ENCODE results near the gene ZFP92. TPM values are rescaled to one million over a fixed set of nuclear protein-coding genes. Genes with fewer than 3 reads are reported as not detected.

The ZFP92 gene
- total RNA-seq, 2 experiments from 2014 or later = 1.3 to 1.5 TPM

DNA sequence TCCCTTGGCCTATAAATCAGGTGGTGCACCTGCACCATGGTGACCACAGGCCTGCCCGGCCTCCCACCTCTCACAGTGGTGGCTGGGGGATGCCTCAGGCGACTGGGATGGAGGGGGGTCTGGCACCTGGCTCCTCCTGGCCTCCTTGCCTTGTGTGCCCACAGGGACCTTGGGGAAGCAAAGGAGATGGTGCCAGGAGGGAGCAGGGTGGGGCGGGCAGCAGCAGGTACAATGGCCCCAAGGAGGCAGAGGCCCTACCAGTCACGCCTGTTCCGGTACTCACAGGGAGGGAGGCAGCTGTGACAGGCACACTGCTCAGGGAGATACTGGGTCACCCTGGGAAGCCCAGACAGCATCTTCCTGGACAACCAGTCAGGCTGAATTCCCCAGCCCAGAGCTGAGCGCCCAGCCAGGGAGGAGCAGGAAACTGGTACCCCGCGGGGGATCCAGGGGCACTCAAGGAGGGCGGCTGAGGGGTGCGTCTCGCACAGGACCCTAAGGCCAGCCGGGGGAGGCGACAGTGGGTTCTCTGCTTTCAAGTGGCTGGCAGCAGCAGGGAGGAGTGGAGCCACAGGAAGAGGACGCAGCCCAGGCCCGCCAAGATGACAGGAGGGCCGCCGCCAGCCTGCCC, 35.8 kb downstream of the ZFP92 start:
- Mint-ChIP-seq H3K36me3 (no peaks in the 10 kb centered on the region), H3K27me3 (no peaks in the 10 kb centered on the region), H3K9me3 (no peaks in the 10 kb centered on the region), H3K4me3 (no peak overlapping the region), H3K27ac (no peak overlapping the region), H3K4me1 (no peaks in the 10 kb centered on the region)
- DNase-seq = no peak

DNA sequence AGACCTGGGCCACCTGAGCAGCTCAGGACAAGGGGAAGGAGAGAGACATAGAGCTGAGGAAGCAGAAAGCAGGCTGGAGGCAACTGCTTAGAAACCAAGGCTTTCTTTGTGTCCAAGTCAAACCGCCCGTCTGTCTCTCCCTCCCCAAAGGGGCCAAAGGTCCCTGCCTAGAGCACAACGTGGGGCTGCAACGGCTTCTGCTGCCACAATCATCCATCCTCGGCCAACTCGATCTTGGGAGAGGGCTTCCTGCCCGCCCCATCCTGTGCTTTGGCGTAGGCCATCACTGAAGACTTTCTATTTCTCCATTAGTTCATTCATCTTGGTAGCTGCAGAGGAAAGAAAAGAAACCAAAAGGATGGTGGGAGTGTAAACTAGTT, 36.3 kb downstream of the ZFP92 start:
- Mint-ChIP-seq H3K27ac (no peak overlapping the region), H3K27me3 (no peaks in the 10 kb centered on the region), H3K36me3 (no peaks in the 10 kb centered on the region), H3K9me3 (no peaks in the 10 kb centered on the region), H3K4me1 (no peaks in the 10 kb centered on the region), H3K4me3 (no peak overlapping the region)
- no peak for DNase-seq

DNA sequence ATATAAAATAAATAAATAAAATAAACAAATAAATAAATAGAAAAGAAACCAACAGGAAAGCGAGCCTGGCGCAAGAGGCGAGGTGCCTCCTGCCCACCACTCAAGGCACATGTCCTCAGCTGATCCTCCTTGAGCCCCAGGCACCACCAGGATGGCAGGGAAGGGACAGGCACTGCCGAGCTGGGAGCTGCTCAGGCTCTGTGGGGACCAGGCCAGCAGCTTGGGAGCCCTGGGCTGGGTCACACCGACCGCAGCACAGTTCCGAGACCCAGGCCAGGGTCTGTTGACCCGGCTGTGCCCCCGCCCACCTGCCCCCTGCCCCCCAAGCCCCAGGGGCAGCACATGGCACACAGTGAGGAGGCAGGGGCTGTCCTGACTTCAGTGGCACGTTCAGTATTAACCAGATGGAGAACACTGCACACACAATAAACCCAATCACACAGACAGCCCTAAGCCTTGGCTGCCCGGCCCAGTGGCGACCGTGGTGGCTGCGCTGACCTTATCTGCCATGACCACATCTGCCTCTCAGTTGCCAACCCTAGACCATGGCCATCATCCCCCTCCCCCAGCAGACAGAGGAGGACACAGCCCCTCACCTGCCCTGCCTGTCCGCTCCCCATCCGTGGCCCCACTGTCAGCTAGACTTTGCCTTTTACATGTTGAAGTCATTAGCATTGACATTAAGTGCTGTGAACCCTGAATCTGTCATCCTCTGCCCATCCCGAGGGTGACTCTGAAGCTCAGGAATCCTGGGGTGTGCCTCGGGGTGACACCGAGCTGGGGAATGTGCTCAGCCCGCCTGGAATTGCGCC, 37.5 kb downstream of the ZFP92 start:
- H3K4me1 Mint-ChIP-seq = no peaks in the 10 kb centered on the region

DNA sequence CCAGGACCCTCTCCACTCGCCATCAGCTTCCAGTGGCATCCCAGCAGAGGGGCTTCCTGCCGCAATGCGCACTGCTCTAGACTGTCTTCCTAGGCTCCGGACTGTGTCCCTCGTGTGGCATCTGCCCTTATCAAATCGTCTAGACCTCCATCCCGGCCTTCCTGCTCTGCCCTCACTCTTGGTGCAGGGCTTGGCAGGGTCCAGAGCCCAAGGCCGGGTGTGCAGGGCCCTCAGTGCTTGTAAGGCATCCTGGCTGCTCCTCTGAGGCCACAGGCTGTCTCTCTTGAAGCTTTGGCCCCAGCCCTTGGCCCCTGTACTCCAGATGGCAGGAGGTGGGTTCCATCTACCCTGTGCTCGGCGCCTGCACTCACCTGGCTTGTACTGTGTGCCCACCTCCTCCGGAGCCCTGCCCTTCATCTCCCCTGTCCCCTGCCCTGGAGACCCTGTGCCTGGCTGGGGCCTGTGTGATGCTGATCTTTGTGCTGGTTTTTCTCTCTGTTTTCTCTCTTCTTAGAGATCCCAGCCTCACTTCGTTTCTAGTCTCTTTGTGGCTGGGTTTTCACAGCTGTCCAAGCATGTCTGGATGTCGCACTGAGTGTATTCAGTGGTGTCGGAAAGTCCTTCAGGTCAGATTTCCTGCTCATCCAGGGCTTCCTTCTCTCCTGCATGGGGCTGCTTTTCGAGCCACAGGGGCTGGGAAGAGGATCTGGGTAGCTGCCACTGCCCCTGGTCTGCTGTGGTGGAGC, 38.3 kb downstream of the ZFP92 start:
- H3K27ac Mint-ChIP-seq = no peak overlapping the region
- no peaks in the 10 kb centered on the region for H3K36me3 Mint-ChIP-seq
- H3K9me3 Mint-ChIP-seq = no peaks in the 10 kb centered on the region
- no peaks in the 10 kb centered on the region for H3K4me1 Mint-ChIP-seq
- no peaks in the 10 kb centered on the region for H3K27me3 Mint-ChIP-seq
- no peak for DNase-seq
- H3K4me3 Mint-ChIP-seq = no peak overlapping the region

More for the DNA sequence above, 37.5 kb downstream of the ZFP92 start:
- no peaks in the 10 kb centered on the region for H3K27me3 Mint-ChIP-seq
- no peak overlapping the region for H3K27ac Mint-ChIP-seq
- no peaks in the 10 kb centered on the region for H3K9me3 Mint-ChIP-seq
- no peak for DNase-seq
- no peak overlapping the region for H3K4me3 Mint-ChIP-seq
- no peaks in the 10 kb centered on the region for H3K36me3 Mint-ChIP-seq

DNA sequence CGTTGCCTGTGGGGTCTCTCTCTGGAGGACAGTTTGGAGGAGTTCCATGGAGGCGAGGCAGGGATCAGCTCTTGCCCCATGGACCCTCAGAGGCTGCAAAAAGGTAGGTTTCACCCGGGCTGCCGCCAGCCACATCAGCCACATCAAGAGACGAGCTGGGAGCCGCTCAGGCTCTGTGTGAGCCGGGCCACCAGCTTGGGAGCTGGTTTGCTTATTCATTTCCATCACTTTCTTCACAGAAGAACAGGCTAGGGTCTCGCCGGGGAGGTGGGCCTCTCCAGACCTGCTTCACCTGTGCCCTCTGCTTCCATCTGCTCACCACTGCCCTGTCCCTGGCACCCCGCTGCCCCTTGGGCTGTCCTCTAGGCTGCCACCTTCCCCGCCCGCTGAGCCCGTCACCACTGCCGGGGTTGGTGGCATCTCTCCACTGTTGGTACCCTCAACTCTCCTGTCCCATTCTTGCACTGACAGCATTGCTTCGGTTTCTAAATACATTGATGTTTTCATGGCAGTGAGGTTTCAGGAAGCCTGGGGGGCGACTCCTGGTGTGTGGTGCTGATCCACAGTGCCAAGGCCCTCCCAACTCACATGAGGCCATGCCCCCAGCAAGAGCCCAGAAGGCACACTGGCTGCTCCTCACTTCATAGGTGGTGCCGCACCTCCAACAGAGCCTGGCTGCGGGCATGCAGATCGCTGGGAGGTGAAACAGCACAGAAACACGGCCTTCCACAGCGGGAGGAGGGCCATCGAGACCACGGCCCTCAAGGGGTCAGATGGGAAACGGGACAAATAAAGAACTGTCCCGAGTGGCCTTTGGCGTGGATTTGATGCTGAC, 39.1 kb downstream of the ZFP92 start:
- no peak overlapping the region for H3K4me3 Mint-ChIP-seq
- H3K9me3 Mint-ChIP-seq = no peaks in the 10 kb centered on the region
- H3K4me1 Mint-ChIP-seq = no peaks in the 10 kb centered on the region
- DNase-seq = no peak
- no peaks in the 10 kb centered on the region for H3K27me3 Mint-ChIP-seq
- H3K27ac Mint-ChIP-seq = no peak overlapping the region
- no peaks in the 10 kb centered on the region for H3K36me3 Mint-ChIP-seq

DNA sequence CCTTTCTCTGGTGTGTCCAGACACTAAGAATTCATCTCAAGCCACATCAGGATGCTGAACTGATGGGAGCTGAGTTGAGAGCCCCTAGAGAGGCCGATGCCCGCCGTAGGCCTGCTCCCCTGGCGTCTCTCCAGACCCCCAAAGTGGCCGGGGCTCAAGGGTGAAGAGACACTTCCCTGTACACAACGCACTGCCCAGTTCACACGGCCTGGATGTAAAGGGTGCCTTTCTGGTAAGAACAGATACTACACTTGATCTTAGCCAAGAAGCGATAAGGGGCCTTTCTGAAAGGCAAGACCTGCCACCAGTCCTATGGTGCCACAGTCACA, 39.6 kb downstream of the ZFP92 start:
- H3K27me3 Mint-ChIP-seq = no peaks in the 10 kb centered on the region
- no peak overlapping the region for H3K4me3 Mint-ChIP-seq
- DNase-seq = no peak
- no peak overlapping the region for H3K27ac Mint-ChIP-seq
- no peaks in the 10 kb centered on the region for H3K36me3 Mint-ChIP-seq
- no peaks in the 10 kb centered on the region for H3K9me3 Mint-ChIP-seq
- no peaks in the 10 kb centered on the region for H3K4me1 Mint-ChIP-seq

DNA sequence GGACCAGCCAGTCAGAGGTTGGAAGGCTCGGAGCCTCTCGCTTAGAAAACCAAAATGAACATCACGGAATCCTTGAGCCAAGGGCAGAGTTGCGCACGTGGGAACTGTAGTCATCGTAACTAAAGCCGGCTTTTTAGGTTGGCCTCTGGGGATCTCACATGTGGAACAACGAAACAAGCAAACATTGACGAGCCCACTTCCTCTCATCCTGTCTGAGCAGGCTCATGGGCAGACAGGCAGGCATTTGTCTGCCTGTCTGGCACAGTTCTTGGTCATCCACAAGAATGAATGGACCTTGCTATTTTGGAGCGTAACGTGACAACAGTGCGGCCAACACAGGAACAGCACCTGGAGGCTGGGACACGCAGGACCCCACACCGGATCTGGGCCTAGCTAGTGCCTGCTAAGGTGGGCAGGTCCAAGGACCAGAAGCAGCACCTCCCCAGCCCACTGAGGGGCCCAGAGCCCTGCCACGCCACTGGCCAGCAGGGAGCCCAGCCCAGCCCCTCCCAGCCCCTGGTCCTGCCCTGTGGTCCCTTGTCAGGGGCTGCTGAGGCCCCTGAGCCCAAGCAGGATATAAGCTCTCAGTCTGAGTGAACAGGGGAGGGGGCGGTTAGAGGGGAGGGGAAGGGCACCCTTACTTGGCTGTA, 43.8 kb downstream of the ZFP92 start:
- Mint-ChIP-seq H3K9me3 (no peaks in the 10 kb centered on the region), H3K27me3 (no peaks in the 10 kb centered on the region), H3K36me3 (peaks cover 2% of the 10 kb centered on the region), H3K4me1 (no peaks in the 10 kb centered on the region), H3K27ac (no peak overlapping the region), H3K4me3 (no peak overlapping the region)
- no peak for DNase-seq

DNA sequence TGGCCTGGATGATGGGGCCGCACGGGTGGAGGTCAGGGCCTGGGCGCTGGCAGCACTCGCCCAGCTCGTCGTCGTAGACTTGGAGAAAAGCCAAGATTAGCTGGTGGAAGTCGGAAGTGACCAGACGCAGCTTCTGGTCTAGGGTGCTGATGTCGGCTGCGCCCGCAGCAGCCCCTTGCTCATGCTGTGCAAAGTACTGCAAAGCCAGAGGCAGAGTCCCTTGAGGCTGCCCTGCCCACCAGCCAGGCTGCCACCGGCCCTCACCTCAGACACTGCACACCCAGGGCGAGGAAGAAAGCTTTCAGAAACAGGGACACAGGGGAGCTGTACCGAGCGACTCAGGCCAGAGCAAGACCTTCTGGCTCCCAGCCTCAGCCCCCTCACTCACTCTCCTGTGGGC, 44.3 kb downstream of the ZFP92 start:
- no peak for DNase-seq
- Mint-ChIP-seq H3K36me3 (peaks cover 4% of the 10 kb centered on the region), H3K27me3 (no peaks in the 10 kb centered on the region), H3K4me1 (no peaks in the 10 kb centered on the region), H3K9me3 (no peaks in the 10 kb centered on the region), H3K4me3 (no peak overlapping the region), H3K27ac (no peak overlapping the region)

DNA sequence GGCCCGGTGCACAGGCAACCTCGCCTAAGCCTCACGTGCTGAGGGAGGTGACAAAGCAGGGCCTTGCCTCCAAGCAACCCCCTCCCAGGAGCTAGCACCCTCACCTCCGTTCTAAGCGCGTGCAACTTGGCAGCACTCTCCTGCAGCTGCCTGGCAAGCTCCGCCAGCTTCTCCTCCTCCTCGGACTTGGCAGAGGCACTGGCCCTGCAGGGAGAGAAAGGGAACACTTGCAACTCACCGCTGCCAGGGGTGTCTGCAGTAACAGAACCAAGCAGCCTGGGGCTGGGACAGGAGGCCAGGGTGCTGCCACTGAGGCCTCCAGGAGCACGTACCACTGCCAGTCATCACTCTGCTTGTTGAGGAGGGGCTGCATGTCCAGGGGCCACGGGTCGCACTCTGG, 44.9 kb downstream of the ZFP92 start:
- no peak overlapping the region for H3K4me3 Mint-ChIP-seq
- no peaks in the 10 kb centered on the region for H3K27me3 Mint-ChIP-seq
- H3K9me3 Mint-ChIP-seq = no peaks in the 10 kb centered on the region
- H3K27ac Mint-ChIP-seq = no peak overlapping the region
- no peaks in the 10 kb centered on the region for H3K4me1 Mint-ChIP-seq
- DNase-seq = no peak
- H3K36me3 Mint-ChIP-seq = peaks cover 6% of the 10 kb centered on the region

DNA sequence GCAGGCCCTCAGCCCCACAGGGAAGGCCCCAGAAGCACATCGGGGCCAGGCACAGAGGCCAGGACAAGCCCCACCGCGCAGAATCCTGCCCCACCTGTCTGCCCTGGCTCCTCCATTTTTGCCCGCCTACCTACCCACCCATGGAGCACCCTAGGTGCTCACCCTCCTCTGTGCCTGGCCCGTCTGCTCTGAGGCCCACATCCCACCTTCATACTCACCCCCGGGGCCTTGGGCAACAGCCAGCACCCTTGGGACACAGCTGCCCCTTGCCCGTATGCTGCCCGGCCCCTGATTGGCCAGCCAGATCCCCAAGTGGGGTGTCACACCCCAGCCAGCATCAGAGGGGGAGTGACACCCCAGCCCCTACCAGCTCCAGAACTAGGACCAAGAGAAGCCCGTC, 45.4 kb downstream of the ZFP92 start:
- Mint-ChIP-seq H3K27me3 (no peaks in the 10 kb centered on the region), H3K9me3 (no peaks in the 10 kb centered on the region), H3K36me3 (peaks cover 9% of the 10 kb centered on the region), H3K4me3 (no peak overlapping the region), H3K27ac (no peak overlapping the region), H3K4me1 (no peaks in the 10 kb centered on the region)
- DNase-seq = no peak

DNA sequence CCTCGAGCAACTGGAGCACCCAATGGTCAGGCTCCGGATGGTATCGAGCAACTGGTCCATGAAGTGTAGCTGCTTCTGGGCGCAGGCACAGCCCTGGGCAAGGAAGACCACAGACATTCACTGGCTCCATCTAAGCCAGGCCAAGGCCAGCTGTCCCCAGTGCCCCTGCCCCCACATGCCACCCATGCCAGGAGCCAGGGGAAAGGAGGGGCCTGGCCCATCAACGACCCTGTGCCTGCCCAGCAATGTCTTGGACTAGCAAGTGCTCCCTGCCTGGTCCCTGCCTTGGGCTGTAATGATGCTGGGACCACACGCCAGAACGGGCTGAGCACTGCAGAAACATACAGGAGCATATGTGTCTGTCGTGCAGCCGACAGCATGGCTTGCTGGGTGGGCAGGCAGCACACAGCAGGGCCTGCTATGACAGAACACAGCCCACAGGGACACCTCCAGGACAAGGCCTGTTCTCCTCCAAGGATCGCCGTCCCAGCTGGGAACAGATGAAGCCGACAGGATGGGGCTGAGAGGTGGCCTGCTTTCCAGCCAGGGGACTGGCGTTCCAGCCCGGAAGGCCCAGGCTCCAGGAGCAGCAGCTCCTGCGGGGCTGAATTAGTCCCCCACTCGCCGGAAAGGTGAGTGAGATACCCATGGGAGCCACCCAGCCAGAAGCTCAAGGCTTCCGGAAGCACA, 46.0 kb downstream of the ZFP92 start:
- H3K4me3 Mint-ChIP-seq = no peak overlapping the region
- no peaks in the 10 kb centered on the region for H3K27me3 Mint-ChIP-seq
- H3K9me3 Mint-ChIP-seq = no peaks in the 10 kb centered on the region
- no peak for DNase-seq
- no peaks in the 10 kb centered on the region for H3K4me1 Mint-ChIP-seq
- peaks cover 10% of the 10 kb centered on the region for H3K36me3 Mint-ChIP-seq
- no peak overlapping the region for H3K27ac Mint-ChIP-seq

DNA sequence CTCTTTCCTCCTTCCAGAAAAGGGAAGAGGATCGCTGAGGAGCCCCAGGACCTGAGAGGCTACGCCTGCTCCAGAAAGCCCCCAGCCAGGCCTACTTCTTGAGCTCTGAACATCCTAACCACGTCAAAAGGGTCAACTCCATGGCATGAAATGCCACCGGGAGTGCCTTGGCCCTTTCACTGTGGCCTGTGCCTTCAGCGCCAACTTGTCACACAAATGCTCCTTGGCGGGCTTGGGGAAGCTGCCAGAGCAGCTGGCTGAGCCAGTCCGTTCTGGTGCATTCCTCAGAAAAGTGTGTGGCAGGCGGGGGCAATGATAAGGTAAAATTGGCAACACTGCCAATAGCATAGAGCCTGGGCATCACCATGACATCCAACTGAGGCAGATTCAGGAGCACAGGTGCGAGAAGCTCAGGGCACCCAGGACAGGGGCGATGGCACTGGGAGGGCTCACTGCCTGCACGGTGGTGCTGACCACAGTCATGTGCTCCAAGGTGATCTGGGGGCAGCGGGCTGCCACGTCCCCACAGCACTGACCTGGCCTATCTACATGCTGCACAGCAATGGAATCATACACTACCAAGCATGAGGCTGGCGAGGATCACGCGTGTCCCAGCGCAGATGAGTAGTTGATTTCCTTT, 46.7 kb downstream of the ZFP92 start:
- H3K36me3 Mint-ChIP-seq = peaks cover 10% of the 10 kb centered on the region
- H3K4me3 Mint-ChIP-seq = no peak overlapping the region
- H3K27me3 Mint-ChIP-seq = no peaks in the 10 kb centered on the region
- H3K27ac Mint-ChIP-seq = no peak overlapping the region
- no peaks in the 10 kb centered on the region for H3K9me3 Mint-ChIP-seq
- H3K4me1 Mint-ChIP-seq = no peaks in the 10 kb centered on the region
- DNase-seq = no peak

DNA sequence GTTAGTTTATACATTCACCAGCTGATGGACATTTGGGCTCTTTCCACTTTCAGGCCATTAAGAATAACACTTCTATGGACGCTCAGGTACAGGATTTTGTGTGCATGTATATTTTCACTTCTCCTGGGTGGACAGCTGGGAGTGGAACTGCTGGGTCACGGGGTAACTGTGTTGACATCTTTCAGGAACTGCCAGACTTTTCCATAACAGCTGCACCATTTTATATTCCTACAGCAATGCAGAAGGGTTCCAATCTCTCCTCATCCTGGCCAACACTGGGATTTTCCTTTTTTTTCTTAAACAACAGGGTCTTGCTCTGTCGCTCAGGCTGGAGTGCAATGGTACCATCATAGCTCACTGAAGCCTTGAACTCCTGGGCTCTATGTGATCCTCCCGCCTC, 47.2 kb downstream of the ZFP92 start:
- Mint-ChIP-seq H3K36me3 (peaks cover 10% of the 10 kb centered on the region), H3K9me3 (no peaks in the 10 kb centered on the region), H3K27ac (no peak overlapping the region), H3K4me3 (no peak overlapping the region), H3K27me3 (no peaks in the 10 kb centered on the region), H3K4me1 (no peaks in the 10 kb centered on the region)
- DNase-seq = no peak

DNA sequence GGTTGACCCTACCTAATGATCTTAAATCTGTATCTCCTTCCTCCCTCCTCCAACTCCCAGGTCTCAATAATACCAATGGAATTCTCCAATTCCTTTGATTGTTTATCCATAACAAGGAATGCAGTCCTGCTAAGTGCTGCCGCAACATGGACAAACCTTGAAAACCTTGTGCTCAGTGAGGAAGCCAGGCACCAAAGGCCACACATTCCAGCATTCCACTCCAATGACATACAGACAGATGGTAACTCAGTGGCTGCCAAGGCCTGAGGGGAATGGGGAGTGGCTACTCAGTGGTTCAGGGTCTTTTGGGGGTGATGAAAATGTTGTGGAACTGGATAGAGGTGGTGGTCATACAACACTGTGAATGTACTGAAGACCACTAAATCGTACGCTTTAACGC, 48.7 kb downstream of the ZFP92 start:
- no peak overlapping the region for H3K27ac Mint-ChIP-seq

More for the DNA sequence above, 48.7 kb downstream of the ZFP92 start:
- no peak overlapping the region for H3K4me3 Mint-ChIP-seq
- no peaks in the 10 kb centered on the region for H3K27me3 Mint-ChIP-seq
- no peaks in the 10 kb centered on the region for H3K4me1 Mint-ChIP-seq
- DNase-seq = no peak
- H3K9me3 Mint-ChIP-seq = no peaks in the 10 kb centered on the region
- peaks cover 10% of the 10 kb centered on the region for H3K36me3 Mint-ChIP-seq

Data from activated naive CD8-positive, alpha-beta T cell treated with anti-CD3 and anti-CD28 coated beads for 36 hours (primary cell).